Measurements from ENCODE around the gene ASB3. TPM values are rescaled to one million over a fixed set of nuclear protein-coding genes. Genes with fewer than 3 reads are reported as not detected.

ASB3 gene
- polyA plus RNA-seq, 1 donor (not counting 4 experiments of a cell fraction or from before 2014, with no cell fraction given): 16.6 TPM

DNA sequence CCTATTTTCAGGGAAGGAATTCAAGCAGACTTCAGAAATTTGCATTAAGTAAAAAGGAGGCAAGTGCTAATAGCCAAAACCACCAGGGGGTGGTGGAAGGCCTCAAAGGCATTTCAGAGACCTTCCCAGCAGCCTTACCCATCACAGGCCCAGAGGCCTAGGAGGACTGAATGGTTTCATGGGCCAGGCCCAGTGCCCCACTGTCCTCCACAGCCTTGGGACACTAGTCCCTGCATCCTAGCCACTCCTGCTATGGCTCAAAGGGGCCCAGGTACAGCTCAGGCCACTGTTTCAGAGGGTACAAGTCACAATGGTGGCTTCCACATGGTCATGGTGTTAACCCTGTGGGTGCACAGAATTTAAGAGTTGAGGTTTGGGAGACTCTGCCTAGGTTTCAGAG is 77.8 kb downstream of the ASB3 start:
- FAIRE-seq: no peak

DNA sequence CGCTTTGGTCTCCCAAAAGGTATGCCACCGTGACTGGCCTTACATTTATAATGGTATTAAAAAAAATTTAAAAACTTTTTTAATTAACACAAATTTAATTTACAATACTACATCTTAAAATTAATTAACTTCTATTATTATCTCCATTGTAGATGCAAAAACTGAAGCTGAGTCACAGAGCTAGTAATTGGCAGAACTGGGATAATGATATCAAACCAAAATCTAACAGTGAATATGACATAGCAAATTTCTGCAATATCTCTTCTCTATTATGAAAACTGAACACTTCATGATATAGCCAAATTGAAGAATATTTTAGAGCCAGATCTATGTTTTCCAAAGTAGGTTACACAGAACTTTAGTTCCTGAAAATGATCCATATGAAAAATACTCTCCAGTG is 85.5 kb downstream of the ASB3 start:
- TF ChIP-seq, protein P1, sequence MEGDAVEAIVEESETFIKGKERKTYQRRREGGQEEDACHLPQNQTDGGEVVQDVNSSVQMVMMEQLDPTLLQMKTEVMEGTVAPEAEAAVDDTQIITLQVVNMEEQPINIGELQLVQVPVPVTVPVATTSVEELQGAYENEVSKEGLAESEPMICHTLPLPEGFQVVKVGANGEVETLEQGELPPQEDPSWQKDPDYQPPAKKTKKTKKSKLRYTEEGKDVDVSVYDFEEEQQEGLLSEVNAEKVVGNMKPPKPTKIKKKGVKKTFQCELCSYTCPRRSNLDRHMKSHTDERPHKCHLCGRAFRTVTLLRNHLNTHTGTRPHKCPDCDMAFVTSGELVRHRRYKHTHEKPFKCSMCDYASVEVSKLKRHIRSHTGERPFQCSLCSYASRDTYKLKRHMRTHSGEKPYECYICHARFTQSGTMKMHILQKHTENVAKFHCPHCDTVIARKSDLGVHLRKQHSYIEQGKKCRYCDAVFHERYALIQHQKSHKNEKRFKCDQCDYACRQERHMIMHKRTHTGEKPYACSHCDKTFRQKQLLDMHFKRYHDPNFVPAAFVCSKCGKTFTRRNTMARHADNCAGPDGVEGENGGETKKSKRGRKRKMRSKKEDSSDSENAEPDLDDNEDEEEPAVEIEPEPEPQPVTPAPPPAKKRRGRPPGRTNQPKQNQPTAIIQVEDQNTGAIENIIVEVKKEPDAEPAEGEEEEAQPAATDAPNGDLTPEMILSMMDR (optimal IDR thresholded peaks at IDR 0.05 in 1 of 3, IDR thresholded peaks at IDR 0.05 in 1 of 3, conservative IDR thresholded peaks at IDR 0.05 in 1 of 3; ENCODE audit: extremely low read depth in 1 of 3, insufficient read depth in 2 of 3, low read length in 3 of 3): no peak
- TF ChIP-seq EZH2 (IDR thresholded peaks at IDR 0.05; ENCODE audit: low read length): no peak
- H3K9me1 ChIP-seq (ENCODE audit: control insufficient read depth, extremely low read depth, insufficient read depth, low read length): no peaks in the 10 kb centered on the region
- dilution Hi-C loops (cut with MboI; ENCODE audit: extremely low pct_ligation_motif_present, low sequenced_read_pairs): no loop called here
- no peak overlapping the region for H3K4me2 ChIP-seq (ENCODE audit: control insufficient read depth, extremely low read depth, insufficient read depth, low read depth, low read length)
- no peaks in the 10 kb centered on the region for H3K4me1 ChIP-seq (ENCODE audit: control insufficient read depth, extremely low read depth, insufficient read depth, low read length)
- H3K36me3 ChIP-seq (ENCODE audit: control insufficient read depth in 2 of 2, extremely low read depth in 1 of 2, insufficient read depth in 2 of 2, low read length in 2 of 2): peaks cover 0 to 2% of the 10 kb centered on the region in 2 experiments
- H2AFZ ChIP-seq (ENCODE audit: control insufficient read depth, low read length): no peak overlapping the region
- no peaks in the 10 kb centered on the region for H3K9me3 ChIP-seq (ENCODE audit: control insufficient read depth, low read depth, low read length)
- no peak overlapping the region for H3K27ac ChIP-seq (ENCODE audit: control insufficient read depth, insufficient read depth, low read length)
- no peaks in the 10 kb centered on the region for H3K79me2 ChIP-seq (ENCODE audit: control insufficient read depth, insufficient read depth, low read length)
- DNase-seq (ENCODE audit: low read depth, low spot score): no peak
- H3K9ac ChIP-seq (ENCODE audit: control insufficient read depth, extremely low read depth, insufficient read depth, low read length): no peak overlapping the region
- no peaks in the 10 kb centered on the region for H3K27me3 ChIP-seq (ENCODE audit: control insufficient read depth, extremely low read depth, insufficient read depth, low read length)
- no peaks in the 10 kb centered on the region for H4K20me1 ChIP-seq (ENCODE audit: control insufficient read depth, extremely low read depth, insufficient read depth, low read length)
- H3K4me3 ChIP-seq (ENCODE audit: control insufficient read depth in 2 of 3, extremely low read depth in 1 of 3, insufficient read depth in 2 of 3, low read depth in 1 of 3, low read length in 3 of 3): no peak overlapping the region
- no peak for FAIRE-seq

More for the DNA sequence above, 77.8 kb downstream of the ASB3 start:
- TF ChIP-seq, protein P1 (optimal IDR thresholded peaks at IDR 0.05 in 1 of 3, IDR thresholded peaks at IDR 0.05 in 1 of 3, conservative IDR thresholded peaks at IDR 0.05 in 1 of 3; ENCODE audit: extremely low read depth in 1 of 3, insufficient read depth in 2 of 3, low read length in 3 of 3): no peak
- TF ChIP-seq EZH2 (IDR thresholded peaks at IDR 0.05; ENCODE audit: low read length): no peak
- DNase-seq (ENCODE audit: low read depth, low spot score): no peak
- no peak overlapping the region for H3K9ac ChIP-seq (ENCODE audit: control insufficient read depth, extremely low read depth, insufficient read depth, low read length)
- H3K4me2 ChIP-seq (ENCODE audit: control insufficient read depth, extremely low read depth, insufficient read depth, low read depth, low read length): no peak overlapping the region
- H3K4me3 ChIP-seq (ENCODE audit: control insufficient read depth in 2 of 3, extremely low read depth in 1 of 3, insufficient read depth in 2 of 3, low read depth in 1 of 3, low read length in 3 of 3): no peak overlapping the region
- H3K79me2 ChIP-seq (ENCODE audit: control insufficient read depth, insufficient read depth, low read length): no peaks in the 10 kb centered on the region
- dilution Hi-C loops (cut with MboI; ENCODE audit: extremely low pct_ligation_motif_present, low sequenced_read_pairs): no loop called here
- peaks cover 8% of the 10 kb centered on the region for H3K9me3 ChIP-seq (ENCODE audit: control insufficient read depth, low read depth, low read length)
- H3K27me3 ChIP-seq (ENCODE audit: control insufficient read depth, extremely low read depth, insufficient read depth, low read length): no peaks in the 10 kb centered on the region
- H4K20me1 ChIP-seq (ENCODE audit: control insufficient read depth, extremely low read depth, insufficient read depth, low read length): no peaks in the 10 kb centered on the region
- H3K4me1 ChIP-seq (ENCODE audit: control insufficient read depth, extremely low read depth, insufficient read depth, low read length): no peaks in the 10 kb centered on the region
- H3K36me3 ChIP-seq (ENCODE audit: control insufficient read depth in 2 of 2, extremely low read depth in 1 of 2, insufficient read depth in 2 of 2, low read length in 2 of 2): peaks cover 0 to 4% of the 10 kb centered on the region in 2 experiments
- H2AFZ ChIP-seq (ENCODE audit: control insufficient read depth, low read length): no peak overlapping the region
- no peaks in the 10 kb centered on the region for H3K9me1 ChIP-seq (ENCODE audit: control insufficient read depth, extremely low read depth, insufficient read depth, low read length)
- no peak overlapping the region for H3K27ac ChIP-seq (ENCODE audit: control insufficient read depth, insufficient read depth, low read length)

Data from keratinocyte (primary cell).